HCT116 (cell line): ENCODE results near the gene SNAP47. TPM values are rescaled to one million over a fixed set of nuclear protein-coding genes. Genes with fewer than 3 reads are reported as not detected.

Experiments used
- ATAC-seq: fragments of 200-7000 bp; cut with Tn5 transposase; 2 replicates; pipeline ENCODE4 v1.9.1; 2020; ENCODE audit warnings: mild to moderate bottlenecking, moderate library complexity
- BruUV-seq: library from RNA; stranded (reverse); fragments of 400-500 nt; replicated peaks from 2 replicates; lab custom pipeline; 2021; lab: Mats Ljungman, UMichigan
- CTCF ChIA-PET: fragments of 300-600 bp; sonication (Branson Sonifier 250); formaldehyde crosslinking; loops from one replicate; lab custom pipeline; 2021; ENCODE audit warnings: antibody characterized with exemption; lab: Charles Lee
- POLR2A ChIA-PET: fragments of 300-600, 350-600 bp; sonication (Branson Sonifier 250); formaldehyde crosslinking; loops from one replicate; lab custom pipeline; 2021; ENCODE audit warnings: antibody characterized with exemption; lab: Charles Lee
- RAD21 ChIA-PET, 2 experiments: fragments of 300-600 bp; sonication (Branson Sonifier 250); formaldehyde crosslinking; loops; one replicate each; lab custom pipeline; 2023; ENCODE audit warnings: low total read pairs in 2 of 2; ENCODE audit not compliant: uncharacterized antibody in 2 of 2, unreplicated experiment in 2 of 2, low non-redundant PET in 1 of 2; lab: Charles Lee
- DNase-seq: peaks from one replicate; pipeline ENCODE4 v3.0.0-alpha.2; 2010; ENCODE audit warnings: low read depth, low spot score
- H2AFZ ChIP-seq: fragments of 200-600 bp; shearing (Covaris generic), sonication (generic); 2 replicates; pipeline ENCODE4 v1.6.1; 2017; ENCODE audit warnings: low read depth, mixed run types, mixed read lengths, antibody characterized with exemption, low read length; ENCODE audit not compliant: poor library complexity, severe bottlenecking
- H3K27ac ChIP-seq: 2 replicates; pipeline ENCODE4 v1.5.1; 2012; ENCODE audit warnings: low read depth, low read length
- H3K27me3 ChIP-seq: fragments of 200-600 bp; sonication (generic); 2 replicates; pipeline ENCODE4 v1.6.1; 2016; ENCODE audit warnings: mixed run types, low read length, mixed read lengths; ENCODE audit not compliant: insufficient read depth
- H3K36me3 ChIP-seq, 2 experiments: fragments of 200-500 bp in 1 of 2; fragments of 200-600 bp in 1 of 2; sonication (Bioruptor generic) in 1 of 2; sonication (generic) in 1 of 2; 2 replicates each; pipeline versions ENCODE4 v1.5.1 to v1.6.1; 2014 to 2016; ENCODE audit warnings: low read length in 2 of 2, inconsistent platforms in 1 of 2, mixed read lengths in 1 of 2, mixed run types in 1 of 2; ENCODE audit not compliant: insufficient read depth in 2 of 2, control insufficient read depth in 1 of 2
- H3K4me1 ChIP-seq, 2 experiments: fragments of 200-600 bp in 1 of 2; sonication (generic) in 1 of 2; 2 replicates each; pipeline versions ENCODE4 v1.5.1 to v1.6.1; 2012 to 2017; ENCODE audit warnings: low read length in 2 of 2, inconsistent platforms in 1 of 2, mild to moderate bottlenecking in 1 of 2, mixed read lengths in 1 of 2, mixed run types in 1 of 2, moderate library complexity in 1 of 2; ENCODE audit not compliant: insufficient read depth in 2 of 2, control insufficient read depth in 1 of 2
- H3K4me2 ChIP-seq: fragments of 200-600 bp; sonication (generic); 2 replicates; pipeline ENCODE4 v1.6.1; 2017; ENCODE audit warnings: mixed run types, low read length, mixed read lengths
- H3K4me3 ChIP-seq, 2 experiments: fragments of 200-600 bp in 1 of 2; sonication (generic) in 1 of 2; replicated peaks in 1 of 2; 2 replicates each; pipeline ENCODE4 v1.5.1; 2011 to 2016; ENCODE audit warnings: low read length in 2 of 2, control low read depth in 1 of 2, low read depth in 1 of 2, mild to moderate bottlenecking in 1 of 2, mixed read lengths in 1 of 2, mixed run types in 1 of 2
- H3K79me2 ChIP-seq: fragments of 200-600 bp; sonication (generic); 2 replicates; pipeline ENCODE4 v1.6.1; 2017; ENCODE audit warnings: mild to moderate bottlenecking, mixed run types, low read length, moderate library complexity, mixed read lengths; ENCODE audit not compliant: insufficient read depth
- H3K9ac ChIP-seq: fragments of 200-600 bp; sonication (generic); 2 replicates; pipeline ENCODE4 v1.6.1; 2016; ENCODE audit warnings: low read length, mixed read lengths
- H3K9me2 ChIP-seq: fragments of 200-600 bp; sonication (generic), shearing (Covaris generic); 2 replicates; pipeline ENCODE4 v1.6.1; 2017; ENCODE audit warnings: mixed run types, mild to moderate bottlenecking, moderate library complexity; ENCODE audit not compliant: insufficient read depth
- H3K9me3 ChIP-seq, 2 experiments: fragments of 200-500 bp in 1 of 2; fragments of 200-600 bp in 1 of 2; sonication (Bioruptor generic) in 1 of 2; sonication (generic) in 1 of 2; 2 replicates each; pipeline ENCODE4 v1.6.1; 2014 to 2017; ENCODE audit warnings: low read length in 2 of 2, mixed read lengths in 2 of 2, inconsistent platforms in 1 of 2, low read depth in 1 of 2, mild to moderate bottlenecking in 1 of 2, mixed run types in 1 of 2, moderate library complexity in 1 of 2; ENCODE audit not compliant: control insufficient read depth in 1 of 2, insufficient read depth in 1 of 2
- H4K20me1 ChIP-seq: fragments of 200-600 bp; sonication (generic), shearing (Covaris generic); 2 replicates; pipeline ENCODE4 v1.6.1; 2017; ENCODE audit warnings: mixed run types, mild to moderate bottlenecking, moderate library complexity; ENCODE audit not compliant: insufficient read depth
- ATF3 ChIP-seq: IDR thresholded peaks from 2 replicates; pipeline ENCODE4 v1.6.1; 2012
- CBX3 ChIP-seq: IDR thresholded peaks from 2 replicates; pipeline ENCODE4 v1.6.1; 2012; ENCODE audit warnings: low read depth
- CEBPB ChIP-seq: IDR thresholded peaks from 2 replicates; pipeline ENCODE4 v1.6.1; 2012; ENCODE audit warnings: low read depth
- CTCF ChIP-seq, 3 experiments: fragments of 200-600 bp in 1 of 3; sonication (generic) in 1 of 3; IDR thresholded peaks in 2 of 3; conservative IDR thresholded peaks in 1 of 3; 2 replicates each; pipeline ENCODE4 v1.5.1; 2012 to 2017; ENCODE audit warnings: low read depth in 2 of 3, low read length in 2 of 3, antibody characterized with exemption in 1 of 3, borderline replicate concordance in 1 of 3, control low read depth in 1 of 3, mild to moderate bottlenecking in 1 of 3, mixed read lengths in 1 of 3, mixed run types in 1 of 3, moderate library complexity in 1 of 3; ENCODE audit not compliant: insufficient read depth in 1 of 3
- EGR1 ChIP-seq: IDR thresholded peaks from 2 replicates; pipeline ENCODE4 v1.6.1; 2012; ENCODE audit warnings: low read depth
- ELF1 ChIP-seq: IDR thresholded peaks from 2 replicates; pipeline ENCODE4 v1.6.1; 2012; ENCODE audit warnings: low read depth, borderline replicate concordance
- EZH2 ChIP-seq: fragments of 200-600 bp; sonication (generic); IDR thresholded peaks from 2 replicates; pipeline ENCODE4 v1.6.1; 2017; ENCODE audit warnings: antibody characterized with exemption, mixed run types
- FOSL1 ChIP-seq: IDR thresholded peaks from 2 replicates; pipeline ENCODE4 v1.6.1; 2012; ENCODE audit warnings: low read depth
- JUND ChIP-seq: IDR thresholded peaks from 2 replicates; pipeline ENCODE4 v1.6.1; 2012
- MAX ChIP-seq: IDR thresholded peaks from 2 replicates; pipeline ENCODE4 v1.6.1; 2012
- POLR2A ChIP-seq: IDR thresholded peaks from 2 replicates; pipeline ENCODE4 v1.7.0; 2011; ENCODE audit warnings: borderline replicate concordance; ENCODE audit not compliant: insufficient read depth, insufficient read length; ENCODE audit errors: extremely low read depth
- POLR2AphosphoS5 ChIP-seq: IDR thresholded peaks from 2 replicates; pipeline ENCODE4 v1.6.1; 2011; ENCODE audit warnings: mild to moderate bottlenecking, low read depth, low read length, moderate library complexity
- REST ChIP-seq: IDR thresholded peaks from 2 replicates; pipeline ENCODE4 v1.6.1; 2012; ENCODE audit warnings: low read depth
- SIN3A ChIP-seq: IDR thresholded peaks from 2 replicates; pipeline ENCODE4 v1.6.1; 2012; ENCODE audit warnings: low read depth
- SP1 ChIP-seq: IDR thresholded peaks from 2 replicates; pipeline ENCODE4 v1.6.1; 2012; ENCODE audit warnings: low read depth
- TCF7L2 ChIP-seq: IDR thresholded peaks from 2 replicates; pipeline ENCODE4 v1.7.0; 2011; ENCODE audit warnings: borderline replicate concordance, inconsistent platforms; ENCODE audit not compliant: insufficient read depth, insufficient read length; ENCODE audit errors: extremely low read depth
- YY1 ChIP-seq: IDR thresholded peaks from 2 replicates; pipeline ENCODE4 v1.6.1; 2011; ENCODE audit warnings: low read length, low read depth, moderate library complexity, mild to moderate bottlenecking; ENCODE audit not compliant: insufficient replicate concordance; ENCODE audit errors: extremely low read depth
- ZBTB33 ChIP-seq: IDR thresholded peaks from 2 replicates; pipeline ENCODE4 v1.6.1; 2011; ENCODE audit warnings: mild to moderate bottlenecking, low read length, moderate library complexity; ENCODE audit not compliant: insufficient replicate concordance; ENCODE audit errors: extremely low read depth
- ZFX ChIP-seq: fragments of 450-650 bp; IDR thresholded peaks from 2 replicates; pipeline ENCODE4 v1.6.1; 2017
- ZNF274 ChIP-seq: fragments of 200-500 bp; sonication (Bioruptor generic); IDR thresholded peaks from 2 replicates; pipeline ENCODE4 v1.6.1; 2014; ENCODE audit warnings: mild to moderate bottlenecking, low read depth, low read length, inconsistent platforms
- intact Hi-C: fragments of 100-400 bp; cut with micrococcal nuclease; formaldehyde crosslinking; loops from 2 replicates; pipeline ENCODE4 v1.10.0; 2022
- total RNA-seq: library from RNA; stranded (reverse); gene quantifications from one replicate; pipeline ENCODE4 v1.2.1, GENCODE V29; 2021; ENCODE audit not compliant: unreplicated experiment

SNAP47 gene
- total RNA-seq, 1 experiment from 2014 or later: 37.9 TPM

- POLR2A ChIA-PET: no interaction called here
- peaks cover 52% of the 10 kb centered on the region for H3K79me2 ChIP-seq
These were observed 2.5 kb upstream of the SNAP47 start for GRCh38 chr1:227732586-227733308.

More at GRCh38 chr1:227732586-227733308, 2.5 kb upstream of the SNAP47 start:
- no peaks in the 10 kb centered on the region for H3K9me2 ChIP-seq
- intact Hi-C loops: no loop called here
- peaks cover 11 to 44% of the 10 kb centered on the region in 2 experiments for H3K4me1 ChIP-seq
- H3K9ac ChIP-seq: no peak overlapping the region
- H3K9me3 ChIP-seq: no peaks in the 10 kb centered on the region
- no peaks in the 10 kb centered on the region for H4K20me1 ChIP-seq
- peaks cover 3 to 16% of the 10 kb centered on the region in 2 experiments; a peak in 3 of 4 replicates for H3K36me3 ChIP-seq
- no peak for DNase-seq
- H3K27me3 ChIP-seq: no peaks in the 10 kb centered on the region
- BruUV-seq: no TSS peak
- no peak overlapping the region for H3K4me3 ChIP-seq
- H3K4me2 ChIP-seq: no peak overlapping the region
- TF ChIP-seq TCF7L2 (no peak), EGR1 (no peak), SIN3A (no peak), REST (no peak), CTCF (IDR thresholded peaks at IDR 0.05 in 2 of 3, conservative IDR thresholded peaks at IDR 0.05 in 1 of 3; ENCODE audit: borderline replicate concordance in 1 of 3, insufficient read depth in 1 of 3, low read depth in 2 of 3, low read length in 2 of 3) (no peak), SP1 (no peak), ATF3 (no peak), POLR2A (no peak), ZFX (no peak), EZH2 (no peak), YY1 (no peak), JUND (no peak), CBX3 (no peak), ZNF274 (no peak), FOSL1 (no peak), MAX (no peak), CEBPB (no peak), ELF1 (no peak), POLR2AphosphoS5 (no peak), ZBTB33 (no peak)
- TF ChIP-seq, all 23 proteins: peak for 0
- ChIA-PET CTCF (no interaction called here), RAD21 (no interaction called here)
- ATAC-seq: no peak
- Histone ChIP-seq H2AFZ (no peak overlapping the region), H3K27ac (no peak overlapping the region)
